GM21390 (cell line): ENCODE data around the gene EID3.
"Not testable (repeated sequence)": the region's sequence is repeated elsewhere in the genome, so short reads cannot be mapped to it uniquely, and the experiment has no call there.

Source experiments
- ATAC-seq: cut with Tn5 transposase; IDR thresholded peaks from one replicate; pipeline ENCODE4 v1.9.1; 2021; ENCODE audit not compliant: unreplicated experiment

EID3 gene

DNA sequence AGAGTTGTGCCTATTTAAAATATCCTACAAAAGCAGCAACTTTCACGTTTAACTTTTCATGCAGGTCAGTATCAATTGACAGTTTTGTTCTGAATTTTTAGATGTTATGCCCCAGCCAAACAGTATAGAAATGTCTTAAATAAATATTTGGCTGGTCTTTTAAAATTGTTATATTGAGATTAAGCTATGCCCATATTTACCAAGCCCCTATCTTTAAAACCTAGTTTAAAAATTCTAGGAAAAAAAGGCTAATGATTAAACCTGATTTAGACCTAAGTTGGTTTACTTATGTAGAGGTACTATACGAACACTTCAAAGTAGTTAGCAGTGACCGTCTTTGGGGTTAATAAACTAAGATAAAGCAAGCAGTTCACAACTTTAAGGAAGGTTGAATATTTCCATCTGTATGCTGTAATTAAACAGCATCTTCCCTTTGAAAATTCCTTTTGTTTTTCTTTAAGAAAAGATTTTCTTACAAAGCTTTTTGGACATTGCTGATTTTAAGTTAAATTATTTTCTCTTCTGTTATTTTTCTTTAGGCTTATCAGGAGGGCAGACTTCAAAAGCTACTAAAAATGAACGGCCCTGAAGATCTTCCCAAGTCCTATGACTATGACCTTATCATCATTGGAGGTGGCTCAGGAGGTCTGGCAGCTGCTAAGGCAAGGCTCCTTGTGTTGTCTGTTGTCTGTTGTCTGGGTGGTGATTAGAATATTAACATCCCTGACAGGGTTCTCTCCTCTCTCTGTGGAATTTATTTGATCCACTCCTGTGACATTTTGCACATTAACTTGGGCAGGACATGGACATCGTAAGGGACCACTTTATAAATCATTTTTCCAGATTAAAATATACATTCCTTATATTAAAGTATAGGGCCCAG, 7.5 kb downstream of the EID3 start:
- no peak for ATAC-seq

DNA sequence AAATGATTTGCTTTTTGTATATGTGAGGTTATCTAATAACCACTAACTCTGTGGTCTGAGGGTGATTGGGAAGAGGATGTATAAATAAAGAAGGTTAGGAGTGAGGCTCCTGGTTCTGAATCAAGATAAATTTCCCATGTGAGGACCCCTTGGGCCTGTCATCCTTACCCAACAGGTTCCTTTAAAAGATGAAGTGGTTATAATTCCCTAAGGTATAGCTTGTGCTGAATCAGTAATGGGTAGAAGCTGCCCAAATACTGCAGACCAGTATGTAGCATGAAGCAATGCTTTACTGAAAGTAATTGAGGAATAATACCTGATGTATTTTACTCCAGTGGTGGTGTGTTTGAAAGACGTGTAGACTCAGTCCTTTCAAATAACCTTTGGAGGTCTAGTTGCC, 8.7 kb downstream of the EID3 start:
- ATAC-seq = no peak

DNA sequence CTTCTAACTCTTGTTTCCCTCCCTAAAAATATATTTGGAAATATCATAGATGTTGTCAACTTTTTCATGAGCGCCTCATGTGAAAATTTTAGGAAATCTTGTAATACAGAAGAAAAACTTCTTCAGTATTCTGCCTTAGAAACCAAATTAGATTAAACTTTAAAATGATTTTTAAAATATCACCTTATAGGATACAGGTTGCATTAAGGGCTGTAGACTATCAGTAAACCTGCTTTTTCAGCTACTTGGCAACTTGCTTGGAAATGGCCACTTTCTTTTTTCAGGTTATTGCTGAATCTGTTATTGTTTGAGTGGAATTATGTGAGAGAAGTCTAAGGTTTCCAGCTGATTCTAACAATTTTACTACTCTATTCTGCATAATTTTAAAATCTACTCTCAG, 9.1 kb downstream of the EID3 start:
- no peak for ATAC-seq

DNA sequence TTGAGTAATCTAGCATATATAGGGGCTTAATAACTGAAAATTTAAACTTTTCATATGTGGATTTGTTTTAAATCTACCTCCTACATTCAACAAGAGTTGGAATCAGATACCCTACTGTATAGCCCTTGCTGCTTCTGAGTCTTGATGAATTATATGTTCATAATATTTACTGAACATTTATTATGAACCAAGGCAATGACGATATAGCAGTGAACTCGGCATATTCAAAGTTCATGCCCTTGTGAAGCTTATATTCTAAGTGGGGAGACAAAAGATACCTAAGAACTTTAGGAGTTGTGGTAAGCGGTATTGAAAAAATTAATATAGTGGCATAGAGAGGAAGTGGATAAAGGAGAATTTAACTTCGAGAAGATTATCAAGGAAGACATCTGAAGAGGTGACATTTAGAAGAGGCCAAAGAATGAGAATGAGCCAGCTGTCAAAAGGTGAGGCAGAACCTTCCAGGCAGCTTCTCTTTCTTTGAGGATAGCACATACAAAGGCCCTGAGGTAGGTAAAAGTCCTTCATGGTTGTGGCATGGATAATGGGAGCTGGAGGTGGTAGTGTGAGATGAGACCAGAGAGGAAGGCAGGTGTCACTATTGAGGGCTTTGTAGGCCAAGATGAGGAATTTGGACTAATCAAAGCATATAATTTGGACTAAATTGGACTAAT, 10.2 kb downstream of the EID3 start:
- ATAC-seq = no peak

DNA sequence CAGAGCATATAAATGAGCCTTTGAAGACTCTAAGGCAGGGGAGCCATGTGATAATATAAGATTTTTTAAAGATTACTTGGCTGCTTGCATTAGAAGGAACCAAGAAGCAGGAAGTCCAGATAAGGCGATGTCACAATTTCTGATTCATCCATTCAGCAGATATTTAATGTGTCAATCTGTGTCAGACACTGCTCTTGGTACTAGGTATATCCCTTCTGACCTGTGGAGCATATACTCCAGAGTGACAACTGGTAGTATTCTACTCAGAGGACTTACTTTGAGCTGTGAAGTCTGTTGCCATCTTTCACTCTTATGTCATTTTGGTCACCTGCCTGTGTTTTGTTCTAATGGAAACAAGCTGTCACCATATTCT, 10.7 kb downstream of the EID3 start:
- ATAC-seq = no peak

DNA sequence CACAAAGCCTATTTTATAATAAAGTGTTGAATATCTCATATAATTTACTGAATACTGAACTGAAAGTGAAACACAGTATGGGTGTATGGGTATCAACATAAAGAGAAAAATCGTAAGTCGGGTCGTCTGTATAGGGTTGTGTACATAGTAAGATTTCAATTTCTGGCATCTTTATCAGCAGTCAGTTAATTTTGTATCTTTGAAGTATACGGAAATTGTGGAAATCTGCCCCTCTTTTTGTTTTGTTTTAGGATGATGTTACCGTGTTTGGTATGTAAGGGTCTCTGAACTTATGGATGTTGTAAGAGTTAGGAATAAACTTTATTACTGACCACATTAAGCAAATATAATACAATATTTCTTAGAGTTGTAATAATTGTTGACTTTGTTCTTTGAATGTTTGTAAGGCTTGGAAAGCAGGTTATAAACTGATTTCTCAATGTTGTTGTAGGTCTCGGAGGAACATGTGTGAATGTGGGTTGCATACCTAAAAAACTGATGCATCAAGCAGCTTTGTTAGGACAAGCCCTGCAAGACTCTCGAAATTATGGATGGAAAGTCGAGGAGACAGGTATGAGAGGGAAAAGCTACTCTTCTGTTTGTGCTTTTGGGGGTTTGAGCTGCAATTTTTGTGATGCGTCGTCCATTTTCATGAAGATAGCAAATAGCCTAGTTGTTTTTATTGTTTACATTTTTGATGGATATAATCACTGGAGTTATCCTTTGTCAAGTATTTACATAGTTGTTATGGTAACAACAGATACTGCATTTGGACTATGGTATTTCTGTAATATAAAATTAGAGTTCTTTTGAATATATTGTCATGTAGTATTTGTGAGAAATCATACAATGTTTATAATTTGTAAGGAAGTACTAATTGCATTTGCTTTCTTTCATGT, 12.0 kb downstream of the EID3 start:
- ATAC-seq = no peak

DNA sequence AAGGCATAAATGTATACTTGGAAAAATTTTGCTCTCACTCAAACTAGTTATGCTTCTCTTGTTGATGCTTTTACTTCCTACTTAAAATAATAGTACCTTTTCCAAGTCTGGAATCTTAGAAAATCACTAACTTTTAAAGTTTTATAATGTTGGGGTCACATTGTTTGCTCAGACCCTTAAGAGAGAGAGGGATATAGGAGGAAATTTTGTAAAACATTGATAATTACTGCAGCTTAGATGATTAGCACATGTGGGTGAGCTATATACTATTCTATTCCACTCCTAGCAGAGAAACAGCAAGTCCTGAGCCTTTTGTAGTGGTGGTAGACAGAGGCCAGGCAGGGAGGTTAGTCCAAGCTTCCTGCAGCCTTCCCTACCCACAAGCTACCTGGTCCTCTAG, 13.4 kb downstream of the EID3 start:
- ATAC-seq = no peak

DNA sequence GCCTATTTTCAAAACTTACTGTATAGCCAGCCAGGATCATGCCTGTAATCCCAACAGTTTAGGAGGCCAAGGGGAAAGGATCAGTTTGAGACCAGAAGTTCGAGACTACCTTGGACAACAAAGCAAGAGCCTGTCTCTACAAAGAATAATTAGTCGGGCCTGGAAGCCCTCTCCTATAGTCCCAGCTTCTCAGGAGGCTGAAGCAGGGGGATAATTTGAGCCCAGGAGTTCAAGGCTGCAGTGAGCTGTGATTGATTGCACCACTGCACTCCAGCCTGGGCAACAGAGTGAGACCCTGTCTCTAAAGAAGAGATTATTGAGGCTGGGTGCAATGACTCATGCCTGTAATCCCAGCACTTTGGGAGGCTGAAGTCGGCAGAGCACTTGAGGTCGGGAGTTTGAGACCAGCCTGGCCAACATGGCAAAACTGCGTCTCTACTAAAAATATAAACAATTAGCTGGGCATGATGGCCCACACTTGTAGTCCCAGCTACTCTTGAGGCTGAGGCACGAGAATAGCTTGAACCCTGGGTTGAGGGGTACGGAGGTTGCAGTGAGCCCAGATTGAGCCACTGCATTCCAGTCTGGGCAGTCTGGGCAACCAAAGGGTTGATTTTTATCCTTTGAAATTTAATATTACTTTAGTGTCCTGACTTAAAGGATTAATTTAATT, 14.1 kb downstream of the EID3 start:
- no peak for ATAC-seq

DNA sequence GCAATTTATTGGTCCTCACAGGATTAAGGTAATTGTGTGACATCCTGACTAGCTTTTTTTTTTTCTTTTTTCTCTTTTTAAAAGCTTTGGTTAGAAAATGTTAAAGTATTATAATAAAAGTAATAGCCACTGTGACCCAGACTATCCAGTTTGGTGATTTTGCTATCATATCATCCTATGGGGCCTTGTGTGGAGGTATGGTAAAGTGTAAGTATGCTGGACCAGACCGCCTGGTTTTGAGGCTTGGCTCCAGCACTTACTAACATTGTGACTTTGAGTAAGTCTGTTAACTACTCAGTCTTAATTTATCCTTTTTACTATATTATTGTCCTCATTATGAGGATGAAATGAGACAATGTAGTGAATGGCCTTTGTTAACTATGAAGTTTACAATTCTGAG, 15.5 kb downstream of the EID3 start:
- no peak for ATAC-seq

DNA sequence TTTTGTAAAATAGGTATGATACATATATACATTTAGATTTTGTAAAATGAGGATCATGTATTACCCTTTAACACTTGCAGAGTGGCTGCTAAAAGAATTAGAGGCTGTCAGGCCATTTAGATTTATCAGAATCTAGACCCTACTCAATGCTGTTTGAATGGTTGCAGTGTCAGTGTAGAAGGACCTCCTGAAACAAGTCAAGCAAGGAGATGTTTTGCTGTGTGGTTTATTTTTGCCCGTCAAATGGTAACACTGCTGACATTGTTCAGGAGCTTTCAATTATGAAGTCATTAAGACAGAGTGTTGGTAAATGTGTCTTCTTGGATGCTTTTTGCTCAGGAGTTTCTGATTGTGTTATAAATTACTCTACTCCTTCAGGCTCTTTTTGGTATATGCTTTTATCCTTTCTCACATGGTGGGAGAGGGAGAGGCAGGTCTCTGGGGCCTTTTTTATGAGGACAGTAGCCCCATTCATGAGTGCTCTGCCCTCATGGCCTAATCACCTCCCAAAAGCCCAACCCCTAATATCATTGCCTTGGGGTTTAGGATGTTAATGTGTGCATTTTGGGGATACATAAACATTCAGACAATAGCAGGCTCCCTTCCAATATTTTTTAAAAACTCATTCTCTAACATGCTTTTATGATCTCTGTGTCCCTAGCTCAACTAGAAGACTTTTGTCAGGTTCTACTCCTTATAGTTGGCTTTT, 16.5 kb downstream of the EID3 start:
- no peak for ATAC-seq

DNA sequence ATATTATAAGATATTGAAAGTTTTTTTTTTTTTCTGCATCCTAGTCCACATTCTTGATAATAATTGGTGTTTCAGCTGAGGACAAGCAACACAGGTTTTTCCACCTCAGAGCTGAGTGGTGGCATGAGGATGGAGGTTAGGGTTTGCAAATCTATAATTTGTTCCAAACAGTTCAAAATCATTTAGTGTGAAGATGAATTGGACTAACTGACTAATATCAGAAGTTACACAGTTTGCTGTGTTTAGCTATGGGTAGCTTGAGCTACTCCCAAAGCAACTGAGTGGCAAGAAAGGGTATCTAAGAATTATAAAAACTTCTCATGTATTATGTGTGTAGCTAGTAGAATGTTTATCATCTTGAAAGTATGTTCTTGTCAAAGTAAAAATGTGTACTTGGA, 17.1 kb downstream of the EID3 start:
- no peak for ATAC-seq

DNA sequence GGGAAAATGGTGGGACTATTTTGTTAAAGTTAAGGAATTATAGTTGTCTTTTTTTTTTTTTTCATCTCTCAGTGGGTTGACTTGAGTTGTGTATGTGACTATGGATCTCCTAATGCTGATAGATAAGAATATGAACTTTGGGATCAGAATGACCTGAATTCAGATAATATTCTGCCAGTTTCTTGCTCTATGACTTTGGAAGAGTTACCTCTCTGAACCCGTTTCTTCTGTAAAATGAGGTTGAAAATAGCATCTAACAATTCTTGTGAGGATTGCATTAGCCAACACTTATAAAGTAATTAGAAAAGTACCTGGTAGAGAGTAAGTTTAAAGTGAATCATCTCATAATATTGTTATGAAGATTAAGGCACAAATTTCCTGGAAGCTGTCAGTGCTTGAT, 18.4 kb downstream of the EID3 start:
- no peak for ATAC-seq

DNA sequence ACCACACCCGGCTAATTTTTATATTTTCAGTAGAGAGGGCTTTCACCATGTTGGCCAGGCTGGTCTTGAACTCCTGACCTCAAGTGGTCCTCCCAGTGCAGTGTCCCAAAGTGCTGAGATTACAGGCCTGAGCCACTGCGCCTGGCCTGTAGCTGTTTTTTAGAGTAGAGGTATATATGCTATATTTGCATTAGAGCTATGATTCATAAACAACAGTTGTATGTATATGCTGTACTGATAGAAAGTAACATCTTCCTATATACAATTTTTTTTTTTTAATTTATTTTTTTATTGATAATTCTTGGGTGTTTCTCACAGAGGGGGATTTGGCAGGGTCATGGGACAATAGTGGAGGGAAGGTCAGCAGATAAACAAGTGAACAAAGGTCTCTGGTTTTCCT, 19.0 kb downstream of the EID3 start:
- not testable (repeated sequence) for ATAC-seq

DNA sequence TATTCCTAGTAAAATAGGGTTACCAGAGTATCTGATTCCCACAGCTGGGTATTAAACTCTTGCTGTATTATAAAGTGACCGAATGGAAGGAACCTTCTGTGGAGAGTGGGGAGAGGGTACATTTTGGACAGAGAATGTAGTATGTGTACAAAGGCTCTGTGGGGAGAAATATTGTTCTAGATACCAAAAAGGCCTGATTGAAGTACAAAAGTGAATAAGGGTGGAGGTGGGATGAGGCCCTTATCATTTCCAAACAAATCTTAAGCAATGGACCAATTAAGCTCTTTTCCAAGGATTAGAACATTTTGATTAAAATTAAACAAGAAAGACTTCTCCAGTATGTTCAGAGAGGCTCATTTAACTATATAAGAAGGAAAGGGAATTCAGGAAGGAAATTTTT, 20.4 kb downstream of the EID3 start:
- no peak for ATAC-seq

DNA sequence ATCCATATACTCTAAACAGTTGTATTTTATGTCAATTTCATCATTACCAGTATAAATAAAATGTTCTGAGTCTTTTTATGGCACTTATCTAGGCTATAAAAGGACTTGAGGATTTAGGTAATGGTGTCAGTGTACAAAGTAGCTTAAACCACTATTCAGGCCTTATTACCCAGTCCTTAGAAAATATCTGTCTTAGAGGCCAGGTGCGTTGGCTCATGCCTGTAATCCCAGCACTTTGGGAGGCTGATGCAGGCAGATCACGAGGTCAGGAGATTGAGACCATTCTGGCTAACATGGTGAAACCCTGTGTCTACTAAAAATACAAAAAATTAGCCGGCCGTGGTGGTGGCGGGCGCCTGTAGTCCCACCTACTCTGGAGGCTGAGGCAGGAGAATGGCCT, 24.7 kb downstream of the EID3 start:
- not testable (repeated sequence) for ATAC-seq

DNA sequence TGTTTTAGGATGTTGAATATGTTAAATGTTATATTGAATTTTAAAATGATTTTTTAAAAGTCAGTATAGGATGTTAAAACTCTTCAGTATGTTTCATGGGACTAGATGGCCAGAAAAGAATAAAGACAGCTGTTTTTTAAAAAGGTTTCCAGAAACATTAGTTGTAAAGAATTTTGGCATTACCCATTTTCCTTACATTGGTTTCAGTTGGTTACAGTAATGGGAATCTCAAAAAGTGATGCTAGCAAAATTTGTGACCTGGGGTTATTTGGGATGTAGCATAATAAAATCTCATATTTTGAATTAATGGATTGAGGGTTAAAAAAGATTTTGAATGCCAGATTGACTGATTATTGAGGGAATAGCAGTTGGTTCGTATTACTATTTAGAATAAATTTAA, 25.3 kb downstream of the EID3 start:
- ATAC-seq = no peak

DNA sequence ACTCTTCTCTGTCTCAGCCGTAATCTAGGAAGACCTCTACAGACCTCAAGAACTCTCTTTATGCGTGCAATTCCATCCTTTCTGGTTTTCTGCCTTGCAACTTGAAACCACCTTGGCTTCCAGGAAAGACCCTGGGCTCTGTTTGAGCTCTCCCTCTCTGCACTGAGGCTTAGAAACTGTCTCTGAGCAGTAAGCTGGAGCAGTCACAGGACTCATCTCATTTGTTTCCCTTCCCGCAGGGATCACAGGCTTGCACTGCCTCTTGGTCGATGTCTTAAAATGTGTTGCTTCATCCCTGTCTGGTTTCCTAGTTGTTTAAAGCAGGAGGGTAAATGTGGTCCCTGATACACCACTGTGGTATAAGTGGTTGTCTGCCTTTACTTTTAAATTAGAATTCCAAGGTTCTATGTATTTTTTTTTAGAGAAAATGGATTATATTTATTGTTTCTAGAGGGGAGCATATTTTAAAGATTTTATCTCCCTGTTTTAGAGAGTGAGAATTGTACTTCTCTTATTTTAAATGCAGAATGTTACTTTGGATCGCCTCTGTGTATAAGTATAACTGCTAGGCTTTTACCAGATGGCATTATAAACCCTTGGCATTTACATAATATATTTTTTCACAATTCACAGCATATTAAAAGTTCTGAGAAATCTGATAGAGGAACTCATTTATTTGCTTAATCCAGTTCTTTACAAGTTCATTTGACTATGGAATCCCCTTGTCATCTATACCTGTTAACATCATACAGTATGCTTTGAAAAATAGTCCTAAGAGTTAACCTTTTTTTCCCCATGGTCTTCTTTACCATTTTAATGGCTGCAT, 26.4 kb downstream of the EID3 start:
- ATAC-seq = no peak

DNA sequence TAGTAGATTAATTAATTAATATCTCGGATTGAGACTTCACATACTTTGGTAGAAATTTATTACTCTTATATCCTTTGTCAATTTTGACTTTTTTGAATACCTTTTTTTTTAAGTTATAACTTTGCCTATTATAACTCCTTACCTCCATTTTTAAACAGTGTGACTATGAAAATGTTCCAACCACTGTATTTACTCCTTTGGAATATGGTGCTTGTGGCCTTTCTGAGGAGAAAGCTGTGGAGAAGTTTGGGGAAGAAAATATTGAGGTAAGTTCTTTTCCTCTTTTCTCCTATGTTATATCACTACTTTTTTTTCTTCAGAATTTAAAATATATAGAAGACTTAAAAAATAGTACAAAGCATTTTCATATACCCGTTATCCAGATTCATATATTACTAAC, 27.8 kb downstream of the EID3 start:
- ATAC-seq = no peak

DNA sequence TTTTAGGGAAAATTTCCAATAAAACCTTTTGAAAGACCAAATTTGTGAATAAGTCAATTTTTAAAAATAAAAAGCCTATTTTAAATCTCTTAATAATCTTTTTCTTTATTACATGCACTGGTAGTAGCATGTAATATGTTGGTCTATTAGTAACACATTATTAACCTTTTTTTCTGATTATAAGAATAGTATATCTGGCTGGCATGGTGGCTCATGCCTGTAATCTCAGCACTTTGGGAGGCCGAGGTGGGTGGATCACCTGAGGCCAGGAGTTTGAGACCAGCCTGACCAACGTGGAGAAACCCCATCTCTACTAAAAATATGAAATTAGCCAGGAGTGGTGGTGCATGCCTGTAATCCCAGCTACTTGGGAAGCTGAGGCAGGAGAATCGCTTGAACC, 28.7 kb downstream of the EID3 start:
- not testable (repeated sequence) for ATAC-seq
